Gastrocnemius medialis (tissue), 4 donors: ENCODE results near the gene IFT122. TPM values are rescaled to one million over a fixed set of nuclear protein-coding genes. Genes with fewer than 3 reads are reported as not detected.

Source experiments
- ATAC-seq, 2 donors: fragments of 150-250 bp; one replicate each; pipeline ENCODE4 v1.9.1; 2016
- DNase-seq, 2 donors: peaks; one replicate each; pipeline ENCODE4 v3.0.0-alpha.2; 2019
- H3K27ac ChIP-seq, 4 donors: fragments of 200-600 bp; sonication (generic); 1 replicate in 1 of 4; 2 replicates in 3 of 4; pipeline ENCODE4 v1.5.1; 2016 to 2018; ENCODE audit warnings: mild to moderate bottlenecking in 2 of 4, moderate library complexity in 1 of 4
- H3K27me3 ChIP-seq, 3 donors: fragments of 200-600 bp; sonication (generic) in 2 of 3; 1 replicate in 1 of 3; 2 replicates in 2 of 3; pipeline versions ENCODE4 v1.5.1 to v1.6.0; 2016 to 2019; ENCODE audit warnings: mild to moderate bottlenecking in 1 of 3, moderate library complexity in 1 of 3
- H3K36me3 ChIP-seq, 2 donors: fragments of 200-600 bp; sonication (generic) in 1 of 2; one replicate each; pipeline ENCODE4 v1.5.1; 2017 to 2018
- H3K4me1 ChIP-seq, 2 donors: fragments of 200-600 bp; sonication (generic) in 1 of 2; one replicate each; pipeline ENCODE4 v1.5.1; 2016 to 2017; ENCODE audit warnings: mild to moderate bottlenecking in 2 of 2
- H3K4me3 ChIP-seq, 4 donors: fragments of 200-600 bp; sonication (generic) in 3 of 4; 1 replicate in 1 of 4; 2 replicates in 3 of 4; pipeline ENCODE4 v1.5.1; 2016 to 2019; ENCODE audit warnings: mild to moderate bottlenecking in 2 of 4
- H3K9me3 ChIP-seq, 3 donors: fragments of 200-600 bp; sonication (generic) in 2 of 3; 1 replicate in 1 of 3; 2 replicates in 2 of 3; pipeline ENCODE4 v1.5.1; 2016 to 2019
- CTCF ChIP-seq, 5 experiments: fragments of 450-650 bp in 3 of 5; fragments of 200-600 bp in 2 of 5; sonication (generic) in 2 of 5; IDR thresholded peaks in 4 of 5; conservative IDR thresholded peaks in 1 of 5; 1 replicate in 4 of 5; 2 replicates in 1 of 5; pipeline ENCODE4 v1.5.1; 2016 to 2019; ENCODE audit warnings: antibody characterized with exemption in 5 of 5, mild to moderate bottlenecking in 3 of 5, moderate library complexity in 3 of 5
- POLR2A ChIP-seq, 2 donors: fragments of 450-650 bp; IDR thresholded peaks; one replicate each; pipeline ENCODE4 v1.6.1; 2017; ENCODE audit warnings: antibody characterized with exemption in 2 of 2, mild to moderate bottlenecking in 2 of 2, moderate library complexity in 2 of 2
- in situ Hi-C, 4 donors: fragments of 200-750 bp; cut with MboI; loops; one replicate each; pipeline versions ENCODE4 v1.15.0 to v1.8.0; 2017; ENCODE audit warnings: low sequenced_read_pairs in 4 of 4
- intact Hi-C: fragments of 100-400 bp; cut with DNase I; formaldehyde crosslinking; loops from one replicate; pipeline ENCODE4 v1.15.1; 2023; ENCODE audit warnings: low total_unique reads
- total RNA-seq, 4 donors: library from RNA; depleted of rRNA; stranded (reverse); fragments of >200 nt; gene quantifications; one replicate each; pipeline versions ENCODE4 v1.1.0 to v1.2.3, GENCODE V29; 2016

The IFT122 gene
- total RNA-seq, 4 donors from 2014 or later, result 4.6 to 16.4 (median 5.9) TPM

- H3K4me1 ChIP-seq, result no peaks in the 10 kb centered on the region
- in situ Hi-C loops (no loop called here), intact Hi-C loops (no loop called here)
- no peaks in the 10 kb centered on the region for H3K36me3 ChIP-seq
- DNase-seq (no peak), ATAC-seq (no peak)
- H3K27me3 ChIP-seq, result no peaks in the 10 kb centered on the region
- no peak overlapping the region for H3K27ac ChIP-seq
- no peaks in the 10 kb centered on the region for H3K9me3 ChIP-seq
- no peak overlapping the region for H3K4me3 ChIP-seq
- no peak for TF ChIP-seq CTCF (IDR thresholded peaks at IDR 0.05 in 4 of 5, conservative IDR thresholded peaks at IDR 0.05 in 1 of 5)
- no peak for TF ChIP-seq POLR2A (IDR thresholded peaks at IDR 0.05)
Observed at GRCh38 chr3:129534428-129535027, 94.5 kb downstream of the IFT122 start.

- Histone ChIP-seq H3K36me3 (no peaks in the 10 kb centered on the region), H3K9me3 (no peaks in the 10 kb centered on the region), H3K4me1 (no peaks in the 10 kb centered on the region), H3K27me3 (no peaks in the 10 kb centered on the region), H3K27ac (no peak overlapping the region), H3K4me3 (no peak overlapping the region)
- TF ChIP-seq CTCF (IDR thresholded peaks at IDR 0.05 in 4 of 5, conservative IDR thresholded peaks at IDR 0.05 in 1 of 5), result no peak
- no peak for TF ChIP-seq POLR2A (IDR thresholded peaks at IDR 0.05)
- no peak for DNase-seq
- intact Hi-C loops, result no loop called here
- ATAC-seq, result no peak
- in situ Hi-C loops, result no loop called here
Observed at GRCh38 chr3:129535075-129535474, 95.1 kb downstream of the IFT122 start.

GRCh38 chr3:129536374-129536667 lies 96.3 kb downstream of the IFT122 start:
- no peak for ATAC-seq
- H3K36me3 ChIP-seq, result no peaks in the 10 kb centered on the region
- no peaks in the 10 kb centered on the region for H3K27me3 ChIP-seq
- H3K4me3 ChIP-seq, result no peak overlapping the region
- no peak for TF ChIP-seq CTCF (IDR thresholded peaks at IDR 0.05 in 4 of 5, conservative IDR thresholded peaks at IDR 0.05 in 1 of 5)
- no peak for TF ChIP-seq POLR2A (IDR thresholded peaks at IDR 0.05)
- in situ Hi-C loops, result no loop called here
- no peak overlapping the region for H3K27ac ChIP-seq
- intact Hi-C loops, result no loop called here
- no peaks in the 10 kb centered on the region for H3K4me1 ChIP-seq
- DNase-seq, result no peak
- no peaks in the 10 kb centered on the region for H3K9me3 ChIP-seq

GRCh38 chr3:129536804-129537203 lies 96.8 kb downstream of the IFT122 start:
- in situ Hi-C loops, result no loop called here
- H3K27ac ChIP-seq, result no peak overlapping the region
- H3K4me3 ChIP-seq, result no peak overlapping the region
- ATAC-seq (no peak), DNase-seq (no peak)
- H3K9me3 ChIP-seq, result no peaks in the 10 kb centered on the region
- H3K36me3 ChIP-seq, result no peaks in the 10 kb centered on the region
- intact Hi-C loops, result no loop called here
- no peaks in the 10 kb centered on the region for H3K4me1 ChIP-seq
- TF ChIP-seq POLR2A (IDR thresholded peaks at IDR 0.05) (no peak), CTCF (IDR thresholded peaks at IDR 0.05 in 4 of 5, conservative IDR thresholded peaks at IDR 0.05 in 1 of 5) (no peak)
- no peaks in the 10 kb centered on the region for H3K27me3 ChIP-seq

GRCh38 chr3:129539206-129539605 lies 99.2 kb downstream of the IFT122 start:
- no peak for ATAC-seq
- intact Hi-C loops, result no loop called here
- Histone ChIP-seq H3K27me3 (no peaks in the 10 kb centered on the region), H3K9me3 (no peaks in the 10 kb centered on the region), H3K36me3 (no peaks in the 10 kb centered on the region), H3K4me1 (no peaks in the 10 kb centered on the region), H3K27ac (no peak overlapping the region), H3K4me3 (no peak overlapping the region)
- TF ChIP-seq CTCF (IDR thresholded peaks at IDR 0.05 in 4 of 5, conservative IDR thresholded peaks at IDR 0.05 in 1 of 5) (no peak), POLR2A (IDR thresholded peaks at IDR 0.05) (no peak)
- no peak for DNase-seq
- in situ Hi-C loops, result no loop called here
